WTC11 (cell line): ENCODE measurements around the gene STK10. TPM values are rescaled to one million over a fixed set of nuclear protein-coding genes. Genes with fewer than 3 reads are reported as not detected.

Experiments used
- ATF1 ChIP-seq: sonication (generic); formaldehyde crosslinking; IDR thresholded peaks from 2 replicates; pipeline ENCODE4 v1.8.1; 2023; ENCODE audit warnings: mild to moderate bottlenecking, moderate library complexity, missing genetic modification reagents
- GABPB1 ChIP-seq: sonication (generic); formaldehyde crosslinking; IDR thresholded peaks from 2 replicates; pipeline ENCODE4 v1.8.1; 2023; ENCODE audit warnings: mild to moderate bottlenecking, missing genetic modification reagents
- GTF2I ChIP-seq: fragments of 250-450 bp; sonication (Bioruptor Pico); conservative IDR thresholded peaks from 2 replicates; pipeline ENCODE4 v1.4.0; 2021; ENCODE audit warnings: mild to moderate bottlenecking
- OVOL2 ChIP-seq: fragments of 250-450 bp; sonication (Bioruptor Pico); IDR thresholded peaks from 2 replicates; pipeline ENCODE4 v1.9.0; 2021; ENCODE audit warnings: mild to moderate bottlenecking, borderline replicate concordance
- PRRX2 ChIP-seq: fragments of 250-450 bp; sonication (Bioruptor Pico); IDR thresholded peaks from 2 replicates; pipeline ENCODE4 v1.8.0; 2021; ENCODE audit warnings: mild to moderate bottlenecking
- RELA ChIP-seq: sonication (generic); formaldehyde crosslinking; IDR thresholded peaks from 2 replicates; pipeline ENCODE4 v1.8.1; 2022; ENCODE audit warnings: missing genetic modification reagents, mild to moderate bottlenecking, borderline replicate concordance
- RORB ChIP-seq: fragments of 250-450 bp; sonication (Bioruptor Pico); IDR thresholded peaks from 2 replicates; pipeline ENCODE4 v1.9.0; 2021; ENCODE audit warnings: mild to moderate bottlenecking
- ZNF121 ChIP-seq: sonication (generic); formaldehyde crosslinking; IDR thresholded peaks from 2 replicates; pipeline ENCODE4 v1.8.0; 2023; ENCODE audit warnings: missing genetic modification reagents
- ZNF263 ChIP-seq: sonication (generic); formaldehyde crosslinking; IDR thresholded peaks from 2 replicates; pipeline ENCODE4 v1.8.1; 2022; ENCODE audit warnings: low read depth, mild to moderate bottlenecking, moderate library complexity, missing genetic modification reagents
- ZNF416 ChIP-seq: fragments of 250-450 bp; sonication (Bioruptor Pico); IDR thresholded peaks from 2 replicates; pipeline ENCODE4 v1.9.0; 2021; ENCODE audit warnings: mild to moderate bottlenecking, inconsistent platforms
- ZNF423 ChIP-seq: fragments of 250-450 bp; sonication (Bioruptor Pico); IDR thresholded peaks from 2 replicates; pipeline ENCODE4 v2.1.2; 2022; ENCODE audit warnings: mild to moderate bottlenecking, moderate library complexity
- total RNA-seq: library from RNA; stranded (reverse); gene quantifications from 3 replicates; pipeline ENCODE4 v1.2.3, GENCODE V29; 2021
- TF ChIP-seq, protein P1 (sequence below): sonication (generic); formaldehyde crosslinking; IDR thresholded peaks from 2 replicates; pipeline ENCODE4 v1.8.1; 2022; ENCODE audit warnings: missing genetic modification reagents, borderline replicate concordance
- TF ChIP-seq, protein P2 (sequence below): sonication (generic); formaldehyde crosslinking; IDR thresholded peaks from 2 replicates; pipeline ENCODE4 v1.8.1; 2022; ENCODE audit warnings: low read depth, mild to moderate bottlenecking, moderate library complexity, missing genetic modification reagents, borderline replicate concordance
- TF ChIP-seq, protein P3 (sequence below): fragments of 250-450 bp; sonication (Bioruptor Pico); IDR thresholded peaks from 2 replicates; pipeline ENCODE4 v1.9.0; 2021; ENCODE audit warnings: mild to moderate bottlenecking
- TF ChIP-seq, protein P4 (sequence below): sonication (generic); formaldehyde crosslinking; IDR thresholded peaks from 2 replicates; pipeline ENCODE4 v1.8.0; 2022; ENCODE audit warnings: mild to moderate bottlenecking, missing genetic modification reagents
- TF ChIP-seq, protein P5 (sequence below): sonication (generic); formaldehyde crosslinking; IDR thresholded peaks from 2 replicates; pipeline ENCODE4 v1.8.0; 2023; ENCODE audit warnings: missing genetic modification reagents
- TF ChIP-seq, protein P6 (sequence below): sonication (generic); formaldehyde crosslinking; IDR thresholded peaks from 2 replicates; pipeline ENCODE4 v1.8.1; 2022; ENCODE audit warnings: mild to moderate bottlenecking, missing genetic modification reagents, moderate library complexity, borderline replicate concordance
- TF ChIP-seq, protein P7 (sequence below): sonication (generic); formaldehyde crosslinking; IDR thresholded peaks from 2 replicates; pipeline ENCODE4 v1.8.0; 2023; ENCODE audit warnings: mild to moderate bottlenecking, missing genetic modification reagents
- TF ChIP-seq, protein P8 (sequence below): sonication (generic); formaldehyde crosslinking; IDR thresholded peaks from 2 replicates; pipeline ENCODE4 v1.8.1; 2023; ENCODE audit warnings: mild to moderate bottlenecking, missing genetic modification reagents
- TF ChIP-seq, protein P9 (sequence below): sonication (generic); formaldehyde crosslinking; IDR thresholded peaks from 2 replicates; pipeline ENCODE4 v1.8.1; 2022; ENCODE audit warnings: low read depth, missing genetic modification reagents, borderline replicate concordance
- TF ChIP-seq, protein P10 (sequence below): sonication (generic); formaldehyde crosslinking; IDR thresholded peaks from 2 replicates; pipeline ENCODE4 v1.8.0; 2022; ENCODE audit warnings: missing genetic modification reagents

Gene STK10
- total RNA-seq, 1 experiment from 2014 or later = 20.5 TPM

DNA sequence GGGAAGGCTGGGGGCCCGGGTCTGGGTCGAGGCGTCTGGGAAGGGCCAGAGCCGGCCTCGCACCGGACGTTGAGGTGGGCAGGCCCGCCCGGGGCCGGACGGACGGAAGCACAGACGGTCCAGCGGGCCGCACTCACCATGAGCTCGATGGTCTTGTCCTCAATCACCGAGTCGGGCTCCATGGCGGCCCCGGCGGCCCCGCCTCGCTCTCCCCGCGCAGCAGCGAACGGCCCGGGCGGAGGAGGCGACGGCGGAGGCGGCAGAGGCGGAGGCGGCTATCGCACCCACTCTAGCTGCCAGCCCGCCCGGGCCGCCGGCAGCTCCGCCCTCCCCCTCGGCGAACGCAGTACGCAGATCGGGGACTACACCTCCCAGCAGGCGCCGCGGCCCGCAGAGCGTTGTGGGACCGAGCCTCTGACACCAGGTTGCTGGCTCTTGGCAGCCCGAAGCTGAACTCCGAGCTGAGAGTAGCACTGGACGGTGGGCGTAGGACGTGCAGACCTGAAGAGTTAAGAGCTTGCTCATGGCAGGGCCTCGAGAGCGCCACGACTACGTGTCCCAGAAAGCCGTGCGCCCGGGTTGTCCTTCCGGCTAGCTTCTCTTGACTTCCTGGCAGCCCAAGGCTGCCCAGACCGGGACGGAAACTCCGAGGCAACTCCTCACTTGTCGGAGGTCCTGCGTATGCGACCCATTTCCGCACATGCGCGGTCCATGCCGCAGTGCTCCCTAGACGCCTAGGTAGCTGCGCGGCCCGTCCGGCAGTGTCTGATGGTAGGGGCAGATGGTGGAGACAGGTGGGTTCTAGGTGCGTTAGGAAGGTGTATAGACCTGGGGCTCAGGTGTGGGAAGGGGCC, 181.5 kb downstream of the STK10 start, which contains the start of gene FBXW11 (continued):
- TF ChIP-seq, protein P1, sequence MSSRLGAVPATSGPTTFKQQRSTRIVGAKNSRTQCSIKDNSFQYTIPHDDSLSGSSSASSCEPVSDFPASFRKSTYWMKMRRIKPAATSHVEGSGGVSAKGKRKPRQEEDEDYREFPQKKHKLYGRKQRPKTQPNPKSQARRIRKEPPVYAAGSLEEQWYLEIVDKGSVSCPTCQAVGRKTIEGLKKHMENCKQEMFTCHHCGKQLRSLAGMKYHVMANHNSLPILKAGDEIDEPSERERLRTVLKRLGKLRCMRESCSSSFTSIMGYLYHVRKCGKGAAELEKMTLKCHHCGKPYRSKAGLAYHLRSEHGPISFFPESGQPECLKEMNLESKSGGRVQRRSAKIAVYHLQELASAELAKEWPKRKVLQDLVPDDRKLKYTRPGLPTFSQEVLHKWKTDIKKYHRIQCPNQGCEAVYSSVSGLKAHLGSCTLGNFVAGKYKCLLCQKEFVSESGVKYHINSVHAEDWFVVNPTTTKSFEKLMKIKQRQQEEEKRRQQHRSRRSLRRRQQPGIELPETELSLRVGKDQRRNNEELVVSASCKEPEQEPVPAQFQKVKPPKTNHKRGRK = no peak
- no peak for TF ChIP-seq OVOL2 (CRISPR knock-in tag)
- TF ChIP-seq ZNF263 (CRISPR knock-in tag) = peak; percentile 89
- TF ChIP-seq, protein P2, sequence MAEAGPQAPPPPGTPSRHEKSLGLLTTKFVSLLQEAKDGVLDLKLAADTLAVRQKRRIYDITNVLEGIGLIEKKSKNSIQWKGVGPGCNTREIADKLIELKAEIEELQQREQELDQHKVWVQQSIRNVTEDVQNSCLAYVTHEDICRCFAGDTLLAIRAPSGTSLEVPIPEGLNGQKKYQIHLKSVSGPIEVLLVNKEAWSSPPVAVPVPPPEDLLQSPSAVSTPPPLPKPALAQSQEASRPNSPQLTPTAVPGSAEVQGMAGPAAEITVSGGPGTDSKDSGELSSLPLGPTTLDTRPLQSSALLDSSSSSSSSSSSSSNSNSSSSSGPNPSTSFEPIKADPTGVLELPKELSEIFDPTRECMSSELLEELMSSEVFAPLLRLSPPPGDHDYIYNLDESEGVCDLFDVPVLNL (CRISPR knock-in tag) = peak; percentile 81; the same call in 1 of the 2 replicates
- no peak for TF ChIP-seq ZNF423 (CRISPR knock-in tag)
- TF ChIP-seq ZNF121 (CRISPR knock-in tag) = no peak
- TF ChIP-seq, protein P3, sequence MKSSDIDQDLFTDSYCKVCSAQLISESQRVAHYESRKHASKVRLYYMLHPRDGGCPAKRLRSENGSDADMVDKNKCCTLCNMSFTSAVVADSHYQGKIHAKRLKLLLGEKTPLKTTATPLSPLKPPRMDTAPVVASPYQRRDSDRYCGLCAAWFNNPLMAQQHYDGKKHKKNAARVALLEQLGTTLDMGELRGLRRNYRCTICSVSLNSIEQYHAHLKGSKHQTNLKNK (CRISPR knock-in tag) = no peak
- TF ChIP-seq ZNF416 (CRISPR knock-in tag) = no peak
- TF ChIP-seq, protein P4, sequence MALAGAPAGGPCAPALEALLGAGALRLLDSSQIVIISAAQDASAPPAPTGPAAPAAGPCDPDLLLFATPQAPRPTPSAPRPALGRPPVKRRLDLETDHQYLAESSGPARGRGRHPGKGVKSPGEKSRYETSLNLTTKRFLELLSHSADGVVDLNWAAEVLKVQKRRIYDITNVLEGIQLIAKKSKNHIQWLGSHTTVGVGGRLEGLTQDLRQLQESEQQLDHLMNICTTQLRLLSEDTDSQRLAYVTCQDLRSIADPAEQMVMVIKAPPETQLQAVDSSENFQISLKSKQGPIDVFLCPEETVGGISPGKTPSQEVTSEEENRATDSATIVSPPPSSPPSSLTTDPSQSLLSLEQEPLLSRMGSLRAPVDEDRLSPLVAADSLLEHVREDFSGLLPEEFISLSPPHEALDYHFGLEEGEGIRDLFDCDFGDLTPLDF (CRISPR knock-in tag) = no peak
- TF ChIP-seq, protein P5, sequence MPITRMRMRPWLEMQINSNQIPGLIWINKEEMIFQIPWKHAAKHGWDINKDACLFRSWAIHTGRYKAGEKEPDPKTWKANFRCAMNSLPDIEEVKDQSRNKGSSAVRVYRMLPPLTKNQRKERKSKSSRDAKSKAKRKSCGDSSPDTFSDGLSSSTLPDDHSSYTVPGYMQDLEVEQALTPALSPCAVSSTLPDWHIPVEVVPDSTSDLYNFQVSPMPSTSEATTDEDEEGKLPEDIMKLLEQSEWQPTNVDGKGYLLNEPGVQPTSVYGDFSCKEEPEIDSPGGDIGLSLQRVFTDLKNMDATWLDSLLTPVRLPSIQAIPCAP (CRISPR knock-in tag) = no peak
- TF ChIP-seq, protein P6, sequence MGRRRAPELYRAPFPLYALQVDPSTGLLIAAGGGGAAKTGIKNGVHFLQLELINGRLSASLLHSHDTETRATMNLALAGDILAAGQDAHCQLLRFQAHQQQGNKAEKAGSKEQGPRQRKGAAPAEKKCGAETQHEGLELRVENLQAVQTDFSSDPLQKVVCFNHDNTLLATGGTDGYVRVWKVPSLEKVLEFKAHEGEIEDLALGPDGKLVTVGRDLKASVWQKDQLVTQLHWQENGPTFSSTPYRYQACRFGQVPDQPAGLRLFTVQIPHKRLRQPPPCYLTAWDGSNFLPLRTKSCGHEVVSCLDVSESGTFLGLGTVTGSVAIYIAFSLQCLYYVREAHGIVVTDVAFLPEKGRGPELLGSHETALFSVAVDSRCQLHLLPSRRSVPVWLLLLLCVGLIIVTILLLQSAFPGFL (CRISPR knock-in tag) = no peak
- TF ChIP-seq GABPB1 (CRISPR knock-in tag) = peak; percentile 84
- TF ChIP-seq, protein P7, sequence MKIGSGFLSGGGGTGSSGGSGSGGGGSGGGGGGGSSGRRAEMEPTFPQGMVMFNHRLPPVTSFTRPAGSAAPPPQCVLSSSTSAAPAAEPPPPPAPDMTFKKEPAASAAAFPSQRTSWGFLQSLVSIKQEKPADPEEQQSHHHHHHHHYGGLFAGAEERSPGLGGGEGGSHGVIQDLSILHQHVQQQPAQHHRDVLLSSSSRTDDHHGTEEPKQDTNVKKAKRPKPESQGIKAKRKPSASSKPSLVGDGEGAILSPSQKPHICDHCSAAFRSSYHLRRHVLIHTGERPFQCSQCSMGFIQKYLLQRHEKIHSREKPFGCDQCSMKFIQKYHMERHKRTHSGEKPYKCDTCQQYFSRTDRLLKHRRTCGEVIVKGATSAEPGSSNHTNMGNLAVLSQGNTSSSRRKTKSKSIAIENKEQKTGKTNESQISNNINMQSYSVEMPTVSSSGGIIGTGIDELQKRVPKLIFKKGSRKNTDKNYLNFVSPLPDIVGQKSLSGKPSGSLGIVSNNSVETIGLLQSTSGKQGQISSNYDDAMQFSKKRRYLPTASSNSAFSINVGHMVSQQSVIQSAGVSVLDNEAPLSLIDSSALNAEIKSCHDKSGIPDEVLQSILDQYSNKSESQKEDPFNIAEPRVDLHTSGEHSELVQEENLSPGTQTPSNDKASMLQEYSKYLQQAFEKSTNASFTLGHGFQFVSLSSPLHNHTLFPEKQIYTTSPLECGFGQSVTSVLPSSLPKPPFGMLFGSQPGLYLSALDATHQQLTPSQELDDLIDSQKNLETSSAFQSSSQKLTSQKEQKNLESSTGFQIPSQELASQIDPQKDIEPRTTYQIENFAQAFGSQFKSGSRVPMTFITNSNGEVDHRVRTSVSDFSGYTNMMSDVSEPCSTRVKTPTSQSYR (CRISPR knock-in tag) = no peak; the same call in 1 of the 2 replicates
- TF ChIP-seq RORB (CRISPR knock-in tag) = no peak
- TF ChIP-seq RELA (CRISPR knock-in tag) = 0 out of 2 replicates have a peak, but pooled peaks have one; percentile 52
- TF ChIP-seq, protein P8, sequence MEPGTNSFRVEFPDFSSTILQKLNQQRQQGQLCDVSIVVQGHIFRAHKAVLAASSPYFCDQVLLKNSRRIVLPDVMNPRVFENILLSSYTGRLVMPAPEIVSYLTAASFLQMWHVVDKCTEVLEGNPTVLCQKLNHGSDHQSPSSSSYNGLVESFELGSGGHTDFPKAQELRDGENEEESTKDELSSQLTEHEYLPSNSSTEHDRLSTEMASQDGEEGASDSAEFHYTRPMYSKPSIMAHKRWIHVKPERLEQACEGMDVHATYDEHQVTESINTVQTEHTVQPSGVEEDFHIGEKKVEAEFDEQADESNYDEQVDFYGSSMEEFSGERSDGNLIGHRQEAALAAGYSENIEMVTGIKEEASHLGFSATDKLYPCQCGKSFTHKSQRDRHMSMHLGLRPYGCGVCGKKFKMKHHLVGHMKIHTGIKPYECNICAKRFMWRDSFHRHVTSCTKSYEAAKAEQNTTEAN (CRISPR knock-in tag) = peak; percentile 79; the same call in 1 of the 2 replicates
- TF ChIP-seq GTF2I (CRISPR knock-in tag) = no peak
- TF ChIP-seq ATF1 = no peak
- TF ChIP-seq, protein P9, sequence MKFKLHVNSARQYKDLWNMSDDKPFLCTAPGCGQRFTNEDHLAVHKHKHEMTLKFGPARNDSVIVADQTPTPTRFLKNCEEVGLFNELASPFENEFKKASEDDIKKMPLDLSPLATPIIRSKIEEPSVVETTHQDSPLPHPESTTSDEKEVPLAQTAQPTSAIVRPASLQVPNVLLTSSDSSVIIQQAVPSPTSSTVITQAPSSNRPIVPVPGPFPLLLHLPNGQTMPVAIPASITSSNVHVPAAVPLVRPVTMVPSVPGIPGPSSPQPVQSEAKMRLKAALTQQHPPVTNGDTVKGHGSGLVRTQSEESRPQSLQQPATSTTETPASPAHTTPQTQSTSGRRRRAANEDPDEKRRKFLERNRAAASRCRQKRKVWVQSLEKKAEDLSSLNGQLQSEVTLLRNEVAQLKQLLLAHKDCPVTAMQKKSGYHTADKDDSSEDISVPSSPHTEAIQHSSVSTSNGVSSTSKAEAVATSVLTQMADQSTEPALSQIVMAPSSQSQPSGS = no peak
- TF ChIP-seq PRRX2 (CRISPR knock-in tag) = no peak
- TF ChIP-seq, protein P10, sequence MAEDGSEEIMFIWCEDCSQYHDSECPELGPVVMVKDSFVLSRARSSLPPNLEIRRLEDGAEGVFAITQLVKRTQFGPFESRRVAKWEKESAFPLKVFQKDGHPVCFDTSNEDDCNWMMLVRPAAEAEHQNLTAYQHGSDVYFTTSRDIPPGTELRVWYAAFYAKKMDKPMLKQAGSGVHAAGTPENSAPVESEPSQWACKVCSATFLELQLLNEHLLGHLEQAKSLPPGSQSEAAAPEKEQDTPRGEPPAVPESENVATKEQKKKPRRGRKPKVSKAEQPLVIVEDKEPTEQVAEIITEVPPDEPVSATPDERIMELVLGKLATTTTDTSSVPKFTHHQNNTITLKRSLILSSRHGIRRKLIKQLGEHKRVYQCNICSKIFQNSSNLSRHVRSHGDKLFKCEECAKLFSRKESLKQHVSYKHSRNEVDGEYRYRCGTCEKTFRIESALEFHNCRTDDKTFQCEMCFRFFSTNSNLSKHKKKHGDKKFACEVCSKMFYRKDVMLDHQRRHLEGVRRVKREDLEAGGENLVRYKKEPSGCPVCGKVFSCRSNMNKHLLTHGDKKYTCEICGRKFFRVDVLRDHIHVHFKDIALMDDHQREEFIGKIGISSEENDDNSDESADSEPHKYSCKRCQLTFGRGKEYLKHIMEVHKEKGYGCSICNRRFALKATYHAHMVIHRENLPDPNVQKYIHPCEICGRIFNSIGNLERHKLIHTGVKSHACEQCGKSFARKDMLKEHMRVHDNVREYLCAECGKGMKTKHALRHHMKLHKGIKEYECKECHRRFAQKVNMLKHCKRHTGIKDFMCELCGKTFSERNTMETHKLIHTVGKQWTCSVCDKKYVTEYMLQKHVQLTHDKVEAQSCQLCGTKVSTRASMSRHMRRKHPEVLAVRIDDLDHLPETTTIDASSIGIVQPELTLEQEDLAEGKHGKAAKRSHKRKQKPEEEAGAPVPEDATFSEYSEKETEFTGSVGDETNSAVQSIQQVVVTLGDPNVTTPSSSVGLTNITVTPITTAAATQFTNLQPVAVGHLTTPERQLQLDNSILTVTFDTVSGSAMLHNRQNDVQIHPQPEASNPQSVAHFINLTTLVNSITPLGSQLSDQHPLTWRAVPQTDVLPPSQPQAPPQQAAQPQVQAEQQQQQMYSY (CRISPR knock-in tag) = no peak
